Measurements from ENCODE around the gene ARL8A.

Gene ARL8A

GRCh38 chr1:202125611-202126010 lies 18.9 kb downstream of the ARL8A start:
- no peak for FAIRE-seq
- DNase-seq (ENCODE audit: insufficient read length, low spot score) = no peak
- no peak for TF ChIP-seq CTCF (IDR thresholded peaks at IDR 0.05; ENCODE audit: insufficient read depth, missing control alignments)

- no peak for FAIRE-seq
- no peak for TF ChIP-seq CTCF (IDR thresholded peaks at IDR 0.05; ENCODE audit: insufficient read depth, missing control alignments)
These were observed 20.4 kb downstream of the ARL8A start for GRCh38 chr1:202124142-202124541.

GRCh38 chr1:202123336-202123813 lies 21.2 kb downstream of the ARL8A start:
- no peak for TF ChIP-seq CTCF (IDR thresholded peaks at IDR 0.05; ENCODE audit: insufficient read depth, missing control alignments)
- FAIRE-seq = no peak
- no peak for DNase-seq (ENCODE audit: insufficient read length, low spot score)

More at GRCh38 chr1:202124142-202124541, 20.4 kb downstream of the ARL8A start:
- DNase-seq (ENCODE audit: insufficient read length, low spot score) = no peak

GRCh38 chr1:202122639-202123335 lies 21.8 kb downstream of the ARL8A start, which contains the start of gene GPR37L1:
Gene GPR37L1, plus strand, starts transcription at chr1:202122917. Its CDS starts 47 bp downstream, at chr1:202122964.
- no peak for DNase-seq (ENCODE audit: insufficient read length, low spot score)
- no peak for FAIRE-seq
- TF ChIP-seq CTCF (IDR thresholded peaks at IDR 0.05; ENCODE audit: insufficient read depth, missing control alignments) = no peak

- FAIRE-seq (no peak), DNase-seq (ENCODE audit: insufficient read length, low spot score) (no peak)
- no peak for TF ChIP-seq CTCF (IDR thresholded peaks at IDR 0.05; ENCODE audit: insufficient read depth, missing control alignments)
These were observed 23.5 kb downstream of the ARL8A start for GRCh38 chr1:202121006-202121405.

- no peak for TF ChIP-seq CTCF (IDR thresholded peaks at IDR 0.05; ENCODE audit: insufficient read depth, missing control alignments)
- DNase-seq (ENCODE audit: insufficient read length, low spot score) (no peak), FAIRE-seq (no peak)
These were observed 26.6 kb downstream of the ARL8A start for GRCh38 chr1:202117898-202118371.

GRCh38 chr1:202116287-202116686 lies 28.2 kb downstream of the ARL8A start:
- no peak for DNase-seq (ENCODE audit: insufficient read length, low spot score)
- TF ChIP-seq CTCF (IDR thresholded peaks at IDR 0.05; ENCODE audit: insufficient read depth, missing control alignments) = no peak
- no peak for FAIRE-seq
